Karpas-422 (cell line): Measurements from ENCODE around the gene TGFBR3L. TPM values are rescaled to one million over a fixed set of nuclear protein-coding genes. Genes with fewer than 3 reads are reported as not detected.

Experiments used
- DNase-seq: peaks from one replicate; pipeline ENCODE4 v3.0.0-alpha.2; 2015
- H2AFZ ChIP-seq: fragments of 200-600 bp; sonication (generic); 2 replicates; pipeline ENCODE4 v1.6.1; 2014; ENCODE audit warnings: antibody characterized with exemption, low read length, mixed read lengths
- H3K27ac ChIP-seq: fragments of 200-600 bp; sonication (generic); 2 replicates; pipeline ENCODE4 v1.5.1; 2014; ENCODE audit warnings: mild to moderate bottlenecking, low read length, moderate library complexity
- H3K27me3 ChIP-seq: fragments of 200-600 bp; sonication (generic); 2 replicates; pipeline ENCODE4 v1.6.1; 2014; ENCODE audit warnings: low read length, mixed read lengths
- H3K36me3 ChIP-seq: fragments of 200-600 bp; sonication (generic); 2 replicates; pipeline ENCODE4 v1.6.1; 2014; ENCODE audit warnings: low read length, mixed read lengths; ENCODE audit not compliant: insufficient read depth
- H3K4me1 ChIP-seq: fragments of 200-600 bp; sonication (generic); 2 replicates; pipeline ENCODE4 v1.6.1; 2014; ENCODE audit warnings: mild to moderate bottlenecking, low read length, mixed read lengths
- H3K4me2 ChIP-seq: fragments of 200-600 bp; sonication (generic); 2 replicates; pipeline ENCODE4 v1.6.1; 2014; ENCODE audit warnings: low read length, low read depth, mild to moderate bottlenecking; ENCODE audit not compliant: poor library complexity, severe bottlenecking
- H3K4me3 ChIP-seq: fragments of 200-600 bp; sonication (generic); 2 replicates; pipeline ENCODE4 v1.5.1; 2014; ENCODE audit warnings: mild to moderate bottlenecking, antibody characterized with exemption, low read length, mixed read lengths
- H3K79me2 ChIP-seq: fragments of 200-600 bp; sonication (generic); 2 replicates; pipeline ENCODE4 v1.6.1; 2014; ENCODE audit warnings: mild to moderate bottlenecking, low read length, mixed read lengths
- H3K9ac ChIP-seq: fragments of 200-600 bp; sonication (generic); 2 replicates; pipeline ENCODE4 v1.6.0; 2014; ENCODE audit warnings: low read length
- H3K9me2 ChIP-seq: fragments of 200-600 bp; sonication (generic), shearing (Covaris generic); replicated peaks from 2 replicates; pipeline ENCODE4 v1.6.0; 2014; ENCODE audit warnings: mild to moderate bottlenecking, low read length, moderate library complexity; ENCODE audit not compliant: insufficient read depth
- H3K9me3 ChIP-seq: fragments of 300-700, 200-600 bp; sonication (generic); 2 replicates; pipeline ENCODE4 v1.6.1; 2014; ENCODE audit warnings: low read length, mixed read lengths
- H4K20me1 ChIP-seq: fragments of 200-600 bp; sonication (generic); 2 replicates; pipeline ENCODE4 v1.6.1; 2014; ENCODE audit warnings: mild to moderate bottlenecking, antibody characterized with exemption, low read length, low read depth; ENCODE audit not compliant: insufficient read depth
- total RNA-seq: library from RNA; depleted of rRNA; stranded (reverse); fragments of >200 nt; shearing (Covaris generic); gene quantifications from 2 replicates; pipeline ENCODE4 v1.2.3, GENCODE V29; 2014; ENCODE audit warnings: low replicate concordance

The TGFBR3L gene
- total RNA-seq, 1 experiment from 2014 or later: not detected

- Histone ChIP-seq H3K9me2 (no peaks in the 10 kb centered on the region), H3K36me3 (no peaks in the 10 kb centered on the region), H2AFZ (no peak overlapping the region), H3K4me3 (no peak overlapping the region), H3K79me2 (no peaks in the 10 kb centered on the region), H3K27ac (no peak overlapping the region), H3K9ac (no peak overlapping the region), H3K27me3 (no peaks in the 10 kb centered on the region), H3K4me1 (no peaks in the 10 kb centered on the region), H3K9me3 (no peaks in the 10 kb centered on the region), H4K20me1 (no peaks in the 10 kb centered on the region; the same call in 1 of the 2 replicates), H3K4me2 (no peak overlapping the region)
- DNase-seq: peak; percentile 86
Measured at GRCh38 chr19:7869910-7870511, 44.6 kb upstream of the TGFBR3L start.

- no peak overlapping the region for H3K4me3 ChIP-seq
- no peaks in the 10 kb centered on the region for H3K9me3 ChIP-seq
- H2AFZ ChIP-seq: no peak overlapping the region
- no peak overlapping the region for H3K27ac ChIP-seq
- peak; percentile 94 for DNase-seq
- no peaks in the 10 kb centered on the region for H3K4me1 ChIP-seq
- no peak overlapping the region for H3K4me2 ChIP-seq
- H3K27me3 ChIP-seq: no peaks in the 10 kb centered on the region
- no peaks in the 10 kb centered on the region; the same call in 1 of the 2 replicates for H4K20me1 ChIP-seq
- H3K9ac ChIP-seq: no peak overlapping the region
- no peaks in the 10 kb centered on the region for H3K36me3 ChIP-seq
- no peaks in the 10 kb centered on the region for H3K79me2 ChIP-seq
- no peaks in the 10 kb centered on the region for H3K9me2 ChIP-seq
Measured at GRCh38 chr19:7870571-7871436, 43.8 kb upstream of the TGFBR3L start.

- H3K79me2 ChIP-seq: no peaks in the 10 kb centered on the region
- peak overlapping the region; percentile 30; the same call in 1 of the 2 replicates for H2AFZ ChIP-seq
- H3K27ac ChIP-seq: no peak overlapping the region
- no peaks in the 10 kb centered on the region; the same call in 1 of the 2 replicates for H4K20me1 ChIP-seq
- H3K36me3 ChIP-seq: no peaks in the 10 kb centered on the region
- H3K27me3 ChIP-seq: no peaks in the 10 kb centered on the region
- no peaks in the 10 kb centered on the region for H3K9me3 ChIP-seq
- H3K9me2 ChIP-seq: no peaks in the 10 kb centered on the region
- peak; percentile 81 for DNase-seq
- H3K9ac ChIP-seq: no peak overlapping the region
- H3K4me2 ChIP-seq: no peak overlapping the region
- no peak overlapping the region for H3K4me3 ChIP-seq
- no peaks in the 10 kb centered on the region for H3K4me1 ChIP-seq
Measured at GRCh38 chr19:7871437-7872305, 43.0 kb upstream of the TGFBR3L start.

GRCh38 chr19:7872306-7873204 lies 42.1 kb upstream of the TGFBR3L start:
- Histone ChIP-seq H3K27me3 (no peaks in the 10 kb centered on the region), H3K9me2 (no peaks in the 10 kb centered on the region), H4K20me1 (no peaks in the 10 kb centered on the region), H3K9me3 (no peaks in the 10 kb centered on the region), H2AFZ (no peak overlapping the region), H3K4me1 (no peaks in the 10 kb centered on the region), H3K9ac (no peak overlapping the region), H3K36me3 (no peaks in the 10 kb centered on the region), H3K79me2 (no peaks in the 10 kb centered on the region), H3K4me2 (no peak overlapping the region), H3K4me3 (no peak overlapping the region), H3K27ac (no peak overlapping the region)
- DNase-seq: no peak

GRCh38 chr19:7873304-7874075 lies 41.1 kb upstream of the TGFBR3L start:
- Histone ChIP-seq H3K9me2 (no peaks in the 10 kb centered on the region), H3K9me3 (no peaks in the 10 kb centered on the region), H3K9ac (no peak overlapping the region), H3K4me2 (no peak overlapping the region), H3K27ac (no peak overlapping the region), H3K79me2 (no peaks in the 10 kb centered on the region), H3K27me3 (no peaks in the 10 kb centered on the region), H2AFZ (no peak overlapping the region), H3K4me1 (no peaks in the 10 kb centered on the region), H3K36me3 (no peaks in the 10 kb centered on the region), H4K20me1 (no peaks in the 10 kb centered on the region), H3K4me3 (no peak overlapping the region)
- DNase-seq: no peak

GRCh38 chr19:7874076-7874896 lies 40.3 kb upstream of the TGFBR3L start, which contains the start of gene PRR36:
TSS of gene PRR36 (minus strand) at chr19:7874390. CDS start at chr19:7873689, 701 bp downstream.
- Histone ChIP-seq H3K4me3 (no peak within 1 kb of the TSS), H3K4me2 (no peak within 1 kb of the TSS), H3K9ac (no peak within 1 kb of the TSS)

More at GRCh38 chr19:7874076-7874896, 40.3 kb upstream of the TGFBR3L start, which contains the start of gene PRR36:
- H3K27me3 ChIP-seq: no peaks in the 10 kb centered on the region
- H2AFZ ChIP-seq: no peak within 1 kb of the TSS
- no peak within 1 kb of the TSS for H3K27ac ChIP-seq
- no peaks in the 10 kb centered on the region for H3K9me2 ChIP-seq
- H3K36me3 ChIP-seq: no peaks in the 10 kb centered on the region
- DNase-seq: no peak
- no peaks in the 10 kb centered on the region for H3K9me3 ChIP-seq
- H3K4me1 ChIP-seq: no peaks in the 10 kb centered on the region
- H4K20me1 ChIP-seq: no peaks in the 10 kb centered on the region
- H3K79me2 ChIP-seq: no peaks in the 10 kb centered on the region
